Cardiac muscle cell (in vitro differentiated cells and primary cell): ENCODE measurements around the gene ATE1. TPM values are rescaled to one million over a fixed set of nuclear protein-coding genes. Genes with fewer than 3 reads are reported as not detected.
A peak's percentile ranks its signal among the peaks of the same experiment; 100 is the strongest.

Experiments
- DNase-seq, 2 donors: peaks; one replicate each; pipeline versions ENCODE4 v3.0.0 to v3.0.0-alpha.2; 2010 to 2017; ENCODE audit warnings: low read depth in 1 of 2, low spot score in 1 of 2
- H3K27ac ChIP-seq: fragments of 200-600 bp; sonication (generic); 2 replicates; pipeline ENCODE4 v1.5.1; 2016
- H3K27me3 ChIP-seq: fragments of 200-600 bp; sonication (generic); 2 replicates; pipeline ENCODE4 v1.6.0; 2016; ENCODE audit warnings: control low read depth
- H3K36me3 ChIP-seq: fragments of 200-600 bp; sonication (generic); 2 replicates; pipeline ENCODE4 v1.5.1; 2016; ENCODE audit warnings: control low read depth
- H3K4me1 ChIP-seq: fragments of 200-600 bp; sonication (generic); 2 replicates; pipeline ENCODE4 v1.8.1; 2017; ENCODE audit warnings: low read depth, mild to moderate bottlenecking, mixed run types
- H3K4me3 ChIP-seq: fragments of 200-600 bp; sonication (generic); 2 replicates; pipeline ENCODE4 v1.5.1; 2016; ENCODE audit warnings: mild to moderate bottlenecking
- H3K9me3 ChIP-seq: fragments of 200-600 bp; sonication (generic); 2 replicates; pipeline ENCODE4 v1.5.1; 2017; ENCODE audit warnings: low read depth, mild to moderate bottlenecking, control low read depth
- CTCF ChIP-seq: IDR thresholded peaks from 2 replicates; pipeline ENCODE4 v1.5.1; 2012; ENCODE audit warnings: low read depth, mild to moderate bottlenecking, low read length
- polyA plus RNA-seq: library from polyadenylated mRNA; unstranded; fragments of >200 nt; fragmentation: Nextera tagmentation; extraction: Ambion mirVana; gene quantifications from 2 replicates; pipeline ENCODE4 v1.2.1, GENCODE V29; 2016
- total RNA-seq: library from RNA; depleted of rRNA; stranded (reverse); fragments of >200 nt; gene quantifications from 2 replicates; pipeline ENCODE4 v1.2.3, GENCODE V29; 2016

The ATE1 gene
- total and polyA plus RNA-seq, 2 experiments from 2014 or later: 18.4 to 21.4 TPM

- H3K9me3 ChIP-seq: no peaks in the 10 kb centered on the region
- TF ChIP-seq CTCF: no peak
- no peaks in the 10 kb centered on the region for H3K27me3 ChIP-seq
- H3K4me3 ChIP-seq: no peak overlapping the region
- no peaks in the 10 kb centered on the region for H3K4me1 ChIP-seq
- DNase-seq: no peak
- no peaks in the 10 kb centered on the region for H3K36me3 ChIP-seq
- no peak overlapping the region for H3K27ac ChIP-seq
These were observed 211.9 kb downstream of the ATE1 start for GRCh38 chr10:121715969-121716368.

GRCh38 chr10:121715076-121715475, 212.8 kb downstream of the ATE1 start:
- no peaks in the 10 kb centered on the region for H3K36me3 ChIP-seq
- DNase-seq: no peak
- peaks cover 6% of the 10 kb centered on the region for H3K4me1 ChIP-seq
- H3K9me3 ChIP-seq: no peaks in the 10 kb centered on the region
- no peak overlapping the region for H3K4me3 ChIP-seq
- no peaks in the 10 kb centered on the region for H3K27me3 ChIP-seq
- H3K27ac ChIP-seq: no peak overlapping the region
- TF ChIP-seq CTCF: no peak

GRCh38 chr10:121713486-121713885, 214.3 kb downstream of the ATE1 start:
- Histone ChIP-seq H3K4me3 (no peak overlapping the region), H3K27ac (no peak overlapping the region), H3K9me3 (no peaks in the 10 kb centered on the region), H3K36me3 (no peaks in the 10 kb centered on the region), H3K4me1 (peaks cover 10% of the 10 kb centered on the region), H3K27me3 (no peaks in the 10 kb centered on the region)
- no peak for TF ChIP-seq CTCF
- no peak for DNase-seq

GRCh38 chr10:121710971-121711370, 216.9 kb downstream of the ATE1 start:
- H3K27ac ChIP-seq: no peak overlapping the region
- no peak for DNase-seq
- H3K4me1 ChIP-seq: peaks cover 10% of the 10 kb centered on the region
- no peaks in the 10 kb centered on the region for H3K27me3 ChIP-seq
- H3K36me3 ChIP-seq: no peaks in the 10 kb centered on the region
- no peaks in the 10 kb centered on the region for H3K9me3 ChIP-seq
- no peak for TF ChIP-seq CTCF
- no peak overlapping the region for H3K4me3 ChIP-seq

GRCh38 chr10:121710207-121710606, 217.6 kb downstream of the ATE1 start:
- no peak for TF ChIP-seq CTCF
- DNase-seq: peak in 1 of 2 donors; percentile 61
- H3K9me3 ChIP-seq: no peaks in the 10 kb centered on the region
- no peaks in the 10 kb centered on the region for H3K36me3 ChIP-seq
- no peak overlapping the region for H3K27ac ChIP-seq
- no peaks in the 10 kb centered on the region for H3K27me3 ChIP-seq
- H3K4me1 ChIP-seq: peaks cover 10% of the 10 kb centered on the region
- no peak overlapping the region for H3K4me3 ChIP-seq

GRCh38 chr10:121709675-121710073, 218.2 kb downstream of the ATE1 start:
- DNase-seq: peak in 1 of 2 donors; percentile 92
- peaks cover 10% of the 10 kb centered on the region for H3K4me1 ChIP-seq
- no peaks in the 10 kb centered on the region for H3K9me3 ChIP-seq
- no peak overlapping the region for H3K4me3 ChIP-seq
- no peaks in the 10 kb centered on the region for H3K27me3 ChIP-seq
- H3K36me3 ChIP-seq: no peaks in the 10 kb centered on the region
- peak; percentile 19 for TF ChIP-seq CTCF
- H3K27ac ChIP-seq: no peak overlapping the region
